Esophagus muscularis mucosa (tissue), 4 donors: Measurements from ENCODE around the gene LEAP2. TPM values are rescaled to one million over a fixed set of nuclear protein-coding genes. Genes with fewer than 3 reads are reported as not detected.
"Not testable (repeated sequence)": the region's sequence is repeated elsewhere in the genome, so short reads cannot be mapped to it uniquely, and the experiment has no call there.

Source experiments
- DNase-seq: peaks from one replicate; pipeline ENCODE4 v3.0.0-alpha.2; 2017; ENCODE audit errors: extremely low spot score
- H3K27ac ChIP-seq, 4 donors: fragments of 200-600 bp; sonication (generic); replicated peaks in 1 of 4; 1 replicate in 3 of 4; 2 replicates in 1 of 4; pipeline ENCODE4 v1.5.1; 2016 to 2019; ENCODE audit warnings: mild to moderate bottlenecking in 1 of 4
- H3K27me3 ChIP-seq, 4 donors: fragments of 200-600 bp; sonication (generic); one replicate each; pipeline versions ENCODE4 v1.5.1 to v1.6.0; 2016 to 2019
- H3K36me3 ChIP-seq, 4 donors: fragments of 200-600 bp; sonication (generic); one replicate each; pipeline ENCODE4 v1.5.1; 2016 to 2019
- H3K4me1 ChIP-seq, 4 donors: fragments of 200-600 bp; sonication (generic); one replicate each; pipeline ENCODE4 v1.5.1; 2016 to 2019
- H3K4me3 ChIP-seq, 4 donors: fragments of 200-600 bp; sonication (generic); 1 replicate in 2 of 4; 2 replicates in 2 of 4; pipeline ENCODE4 v1.5.1; 2016 to 2019; ENCODE audit warnings: mild to moderate bottlenecking in 4 of 4, moderate library complexity in 1 of 4
- H3K9me3 ChIP-seq, 4 donors: fragments of 200-600 bp; sonication (generic); 1 replicate in 3 of 4; 2 replicates in 1 of 4; pipeline ENCODE4 v1.5.1; 2016 to 2019
- EP300 ChIP-seq: sonication (generic); formaldehyde crosslinking; IDR thresholded peaks from one replicate; pipeline ENCODE4 v1.6.1; 2017; ENCODE audit warnings: antibody characterized with exemption
- POLR2A ChIP-seq: fragments of 450-650 bp; IDR thresholded peaks from one replicate; pipeline ENCODE4 v1.6.1; 2017; ENCODE audit warnings: antibody characterized with exemption, moderate library complexity, mild to moderate bottlenecking, low read depth
- POLR2AphosphoS5 ChIP-seq, 2 donors: sonication (generic); formaldehyde crosslinking; IDR thresholded peaks; one replicate each; pipeline ENCODE4 v1.6.1; 2017; ENCODE audit warnings: antibody characterized with exemption in 2 of 2
- WGBS: methylation state at CpG from one replicate; pipeline ENCODE4 v1.1.5; 2018; 5-methylcytosine and 5-hydroxymethylcytosine counted together
- intact Hi-C: fragments of 100-400 bp; cut with DNase I; formaldehyde crosslinking; loops from one replicate; pipeline ENCODE4 v1.15.1; 2023
- total RNA-seq, 4 donors: library from RNA; depleted of rRNA; stranded (reverse); fragments of >200 nt; gene quantifications; one replicate each; pipeline versions ENCODE4 v1.1.0 to v1.2.1, GENCODE V29; 2016
- TF ChIP-seq, protein P1 (sequence below), 3 experiments: fragments of 200-600 bp in 2 of 3; fragments of 450-650 bp in 1 of 3; sonication (generic) in 2 of 3; IDR thresholded peaks; one replicate each; pipeline ENCODE4 v1.5.1; 2017 to 2019; ENCODE audit warnings: antibody characterized with exemption in 3 of 3, mild to moderate bottlenecking in 2 of 3, moderate library complexity in 1 of 3

The LEAP2 gene
- total RNA-seq, 4 donors from 2014 or later, result 0.23 to 1.2 (median 0.26) TPM; not detected in 1

DNA sequence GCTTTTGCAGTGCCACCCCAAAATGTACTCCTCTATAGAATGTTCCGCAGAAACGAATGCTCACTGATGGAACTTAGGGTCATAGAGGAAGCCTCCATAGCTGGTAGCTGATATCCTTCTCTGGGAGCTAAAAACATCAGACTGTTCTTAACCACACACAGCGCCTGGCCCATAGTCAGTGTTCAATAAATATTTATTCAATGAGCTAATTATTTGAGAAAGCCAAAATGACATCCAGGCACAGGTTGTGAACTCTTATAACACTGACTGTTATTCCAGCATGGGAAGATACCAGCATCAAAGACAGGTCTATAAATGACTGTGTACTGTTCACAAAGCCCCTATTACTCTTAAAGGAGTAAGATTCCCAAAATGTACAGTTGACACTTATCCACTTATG lies 20.1 kb upstream of the LEAP2 start:
- DNase-seq, result no peak
- Histone ChIP-seq H3K4me3 (no peak overlapping the region), H3K9me3 (no peaks in the 10 kb centered on the region), H3K27me3 (no peaks in the 10 kb centered on the region), H3K36me3 (no peaks in the 10 kb centered on the region), H3K27ac (no peak overlapping the region), H3K4me1 (no peaks in the 10 kb centered on the region)
- intact Hi-C loops, result no loop called here
- 84% methylated on average over 3 of the region's 3 CpGs for WGBS
- no peak for TF ChIP-seq EP300
- no peak for TF ChIP-seq POLR2A
- TF ChIP-seq POLR2AphosphoS5 (IDR thresholded peaks at IDR 0.05), result no peak
- TF ChIP-seq, protein P1, sequence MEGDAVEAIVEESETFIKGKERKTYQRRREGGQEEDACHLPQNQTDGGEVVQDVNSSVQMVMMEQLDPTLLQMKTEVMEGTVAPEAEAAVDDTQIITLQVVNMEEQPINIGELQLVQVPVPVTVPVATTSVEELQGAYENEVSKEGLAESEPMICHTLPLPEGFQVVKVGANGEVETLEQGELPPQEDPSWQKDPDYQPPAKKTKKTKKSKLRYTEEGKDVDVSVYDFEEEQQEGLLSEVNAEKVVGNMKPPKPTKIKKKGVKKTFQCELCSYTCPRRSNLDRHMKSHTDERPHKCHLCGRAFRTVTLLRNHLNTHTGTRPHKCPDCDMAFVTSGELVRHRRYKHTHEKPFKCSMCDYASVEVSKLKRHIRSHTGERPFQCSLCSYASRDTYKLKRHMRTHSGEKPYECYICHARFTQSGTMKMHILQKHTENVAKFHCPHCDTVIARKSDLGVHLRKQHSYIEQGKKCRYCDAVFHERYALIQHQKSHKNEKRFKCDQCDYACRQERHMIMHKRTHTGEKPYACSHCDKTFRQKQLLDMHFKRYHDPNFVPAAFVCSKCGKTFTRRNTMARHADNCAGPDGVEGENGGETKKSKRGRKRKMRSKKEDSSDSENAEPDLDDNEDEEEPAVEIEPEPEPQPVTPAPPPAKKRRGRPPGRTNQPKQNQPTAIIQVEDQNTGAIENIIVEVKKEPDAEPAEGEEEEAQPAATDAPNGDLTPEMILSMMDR (IDR thresholded peaks at IDR 0.05), result no peak

DNA sequence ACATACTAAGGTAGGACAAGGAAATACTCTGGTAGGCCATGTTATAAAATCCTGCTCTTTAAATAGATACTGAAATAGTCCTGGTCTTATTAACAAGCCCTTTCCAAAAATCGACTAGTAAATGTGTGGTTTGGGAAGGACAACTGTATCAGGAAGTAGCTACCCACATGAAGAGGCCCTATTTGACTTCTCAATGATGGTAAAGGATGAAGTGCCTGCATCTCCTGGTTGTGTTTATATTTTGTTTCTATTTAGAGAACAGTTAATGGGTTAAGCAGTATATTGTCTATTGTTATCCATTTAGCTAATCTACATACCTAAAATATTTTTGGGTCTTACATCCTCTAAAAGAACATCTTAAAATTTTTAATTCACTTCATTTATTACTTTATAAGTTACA lies 19.7 kb upstream of the LEAP2 start:
- Histone ChIP-seq H3K9me3 (no peaks in the 10 kb centered on the region), H3K36me3 (no peaks in the 10 kb centered on the region), H3K4me3 (no peak overlapping the region), H3K4me1 (no peaks in the 10 kb centered on the region), H3K27me3 (no peaks in the 10 kb centered on the region), H3K27ac (no peak overlapping the region)
- intact Hi-C loops, result no loop called here
- WGBS, result 58% methylated on average over 1 of the region's 1 CpG
- TF ChIP-seq POLR2AphosphoS5 (IDR thresholded peaks at IDR 0.05) (no peak), EP300 (no peak), POLR2A (no peak)
- TF ChIP-seq, protein P1 (IDR thresholded peaks at IDR 0.05), result no peak
- no peak for DNase-seq

DNA sequence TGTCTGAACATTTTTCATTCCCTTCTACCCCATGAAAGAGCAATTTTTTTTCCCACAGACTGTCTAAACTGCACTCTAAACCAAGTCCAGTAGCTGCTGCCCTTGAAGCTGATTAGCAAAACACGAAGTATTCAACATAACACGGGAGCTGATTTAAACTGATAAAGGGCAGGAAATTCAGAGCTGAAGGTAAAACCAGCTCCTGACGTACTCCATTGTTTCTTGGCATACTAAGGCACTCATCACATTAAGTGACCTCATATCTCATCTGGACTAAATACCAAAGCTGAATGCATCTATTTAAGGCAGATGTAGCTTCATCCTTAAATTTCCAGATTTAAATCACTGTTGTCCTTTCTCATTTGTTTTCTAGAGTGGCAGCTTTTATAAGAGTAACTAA lies 19.2 kb upstream of the LEAP2 start:
- intact Hi-C loops, result no loop called here
- H3K9me3 ChIP-seq, result no peaks in the 10 kb centered on the region
- no peaks in the 10 kb centered on the region for H3K27me3 ChIP-seq
- 44% methylated on average over 3 of the region's 3 CpGs for WGBS
- no peak overlapping the region for H3K4me3 ChIP-seq
- TF ChIP-seq POLR2A (no peak), POLR2AphosphoS5 (IDR thresholded peaks at IDR 0.05) (no peak), EP300 (no peak)
- TF ChIP-seq, protein P1 (IDR thresholded peaks at IDR 0.05), result no peak
- H3K27ac ChIP-seq, result no peak overlapping the region
- no peaks in the 10 kb centered on the region for H3K4me1 ChIP-seq
- H3K36me3 ChIP-seq, result no peaks in the 10 kb centered on the region
- DNase-seq, result no peak

DNA sequence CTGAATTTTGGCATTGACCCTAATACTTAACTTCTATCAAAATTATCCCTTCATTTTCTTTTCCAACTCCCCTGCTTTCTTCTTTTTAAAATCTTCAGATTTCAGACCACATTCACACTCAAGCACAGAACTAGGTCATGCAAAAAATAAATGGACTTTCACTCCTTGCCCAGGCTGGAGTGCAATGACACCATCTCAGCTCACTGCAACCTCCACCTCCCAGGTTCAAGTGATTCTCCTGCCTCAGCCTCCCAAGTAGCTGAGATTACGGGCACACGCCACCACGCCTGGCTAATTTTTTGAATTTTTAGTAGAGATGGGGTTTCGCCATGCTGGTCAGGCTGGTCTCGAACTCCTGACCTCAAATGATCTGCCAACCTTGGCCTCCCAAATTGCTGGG lies 18.5 kb upstream of the LEAP2 start:
- H3K9me3 ChIP-seq, H3K27me3 ChIP-seq, DNase-seq, intact Hi-C loops, H3K36me3 ChIP-seq, H3K4me3 ChIP-seq, H3K4me1 ChIP-seq, H3K27ac ChIP-seq: not testable (repeated sequence)
- WGBS, result 84% methylated on average over 5 of the region's 5 CpGs

DNA sequence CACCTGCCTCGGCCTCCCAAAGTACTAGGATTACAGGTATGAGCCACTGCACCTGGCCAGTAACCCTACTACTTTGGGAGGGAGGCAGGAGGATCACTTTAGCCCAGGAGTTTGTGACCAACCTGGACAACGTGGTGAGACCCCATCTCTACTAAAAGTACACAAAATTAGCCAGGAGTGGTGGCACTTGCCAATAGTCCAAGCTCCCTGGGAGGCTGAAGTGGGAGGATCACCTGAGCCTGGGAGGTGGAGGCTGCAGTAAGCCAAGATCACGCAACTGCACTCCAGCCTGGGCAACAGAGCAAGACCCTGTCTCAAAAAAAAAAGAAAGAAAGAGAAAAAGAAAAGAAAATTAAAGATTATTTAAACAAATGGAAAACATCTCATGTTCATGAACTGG lies 17.5 kb upstream of the LEAP2 start:
- Histone ChIP-seq H3K27me3 (no peaks in the 10 kb centered on the region), H3K4me1 (no peaks in the 10 kb centered on the region), H3K4me3 (no peak overlapping the region), H3K36me3 (no peaks in the 10 kb centered on the region), H3K9me3 (no peaks in the 10 kb centered on the region), H3K27ac (no peak overlapping the region)
- TF ChIP-seq, protein P1 (IDR thresholded peaks at IDR 0.05), result no peak
- no peak for TF ChIP-seq EP300
- TF ChIP-seq POLR2A, result no peak
- TF ChIP-seq POLR2AphosphoS5 (IDR thresholded peaks at IDR 0.05), result no peak
- no peak for DNase-seq
- intact Hi-C loops, result no loop called here
- 76% methylated on average over 3 of the region's 3 CpGs for WGBS
